ENCODE results near the gene ZMAT5.

ZMAT5 gene

DNA sequence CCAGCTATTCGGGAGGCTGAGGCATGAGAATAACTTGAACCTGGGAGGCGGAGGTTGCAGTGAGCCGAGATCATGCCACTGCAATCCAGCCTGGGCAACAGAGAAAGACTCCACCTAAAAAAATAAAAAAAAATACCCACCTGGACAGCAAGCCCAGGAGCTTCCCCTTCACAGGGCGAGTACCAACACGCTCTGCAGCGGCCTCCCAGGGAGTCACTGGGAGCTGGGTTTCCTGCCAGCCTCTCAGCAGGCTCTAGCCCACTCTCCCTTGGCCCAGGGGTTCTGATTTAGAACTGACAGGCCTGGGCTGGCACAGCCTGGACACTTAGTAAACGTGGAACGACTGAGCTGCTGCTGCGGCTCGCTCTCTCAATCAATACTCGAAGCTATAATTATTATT lies 49.0 kb downstream of the ZMAT5 start:
- no peak for TF ChIP-seq REST (IDR thresholded peaks at IDR 0.05; ENCODE audit: low read depth)
- TF ChIP-seq CREB1 (IDR thresholded peaks at IDR 0.05; ENCODE audit: low read depth): no peak
- no peak for TF ChIP-seq CEBPB (IDR thresholded peaks at IDR 0.05)
- no peak for TF ChIP-seq EGR1 (IDR thresholded peaks at IDR 0.05)

DNA sequence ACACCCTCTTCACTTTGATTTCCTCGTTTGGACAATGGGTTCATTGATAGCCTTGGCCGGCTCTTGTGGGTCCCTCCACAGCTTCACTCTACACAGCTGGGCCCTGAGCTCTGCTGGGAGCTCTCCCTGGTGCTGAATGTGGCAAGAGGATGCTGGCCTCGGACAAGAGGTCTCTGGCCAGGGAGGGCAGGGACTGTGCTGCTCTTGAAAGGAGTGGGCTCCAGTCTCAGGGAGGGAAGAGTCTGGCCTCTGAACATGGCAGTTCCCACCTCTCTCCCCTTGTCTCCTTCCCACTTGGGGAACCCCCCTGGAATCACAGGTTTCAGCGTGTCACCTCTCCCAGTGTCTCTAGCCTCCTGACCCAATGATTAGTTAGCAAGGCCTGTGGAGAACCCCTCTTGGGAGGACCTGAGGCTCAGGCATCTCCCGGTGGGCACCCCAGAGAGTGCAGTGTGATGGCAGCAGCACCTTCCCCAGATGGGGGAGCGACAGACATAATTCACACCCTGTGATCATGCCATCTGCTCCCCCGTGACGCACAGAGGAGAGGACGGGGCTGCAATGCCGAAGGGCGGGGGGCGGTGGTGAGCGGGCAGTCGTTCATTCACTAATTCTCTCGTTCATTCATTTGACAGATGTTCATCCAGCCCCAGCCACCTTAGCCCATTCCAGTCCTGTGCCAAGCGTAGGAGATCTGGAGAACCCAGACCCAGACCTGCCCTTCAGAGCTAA lies 49.8 kb downstream of the ZMAT5 start:
- TF ChIP-seq EP300 (IDR thresholded peaks at IDR 0.05; ENCODE audit: borderline replicate concordance) (no peak), CEBPB (IDR thresholded peaks at IDR 0.05) (no peak), NFIC (IDR thresholded peaks at IDR 0.05) (no peak), TCF12 (IDR thresholded peaks at IDR 0.05; ENCODE audit: low read depth) (0 out of 2 replicates have a peak, but pooled peaks have one; percentile 15), REST (IDR thresholded peaks at IDR 0.05; ENCODE audit: low read depth) (peak; percentile 97), CREB1 (IDR thresholded peaks at IDR 0.05; ENCODE audit: low read depth) (no peak), EGR1 (IDR thresholded peaks at IDR 0.05) (no peak), TEAD4 (IDR thresholded peaks at IDR 0.05) (no peak), ZBTB7A (IDR thresholded peaks at IDR 0.05; ENCODE audit: low read depth) (no peak), USF1 (IDR thresholded peaks at IDR 0.05) (no peak), FOXM1 (IDR thresholded peaks at IDR 0.05; ENCODE audit: borderline replicate concordance, low read depth) (no peak), YY1 (IDR thresholded peaks at IDR 0.05; ENCODE audit: low read depth) (no peak), TAF1 (IDR thresholded peaks at IDR 0.05; ENCODE audit: low read depth) (no peak), RAD21 (IDR thresholded peaks at IDR 0.05; ENCODE audit: low read depth) (peak; percentile 32)
- TF ChIP-seq, protein P1, sequence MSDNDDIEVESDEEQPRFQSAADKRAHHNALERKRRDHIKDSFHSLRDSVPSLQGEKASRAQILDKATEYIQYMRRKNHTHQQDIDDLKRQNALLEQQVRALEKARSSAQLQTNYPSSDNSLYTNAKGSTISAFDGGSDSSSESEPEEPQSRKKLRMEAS (IDR thresholded peaks at IDR 0.05): peak; percentile 27; the same call in 1 of the 2 replicates

DNA sequence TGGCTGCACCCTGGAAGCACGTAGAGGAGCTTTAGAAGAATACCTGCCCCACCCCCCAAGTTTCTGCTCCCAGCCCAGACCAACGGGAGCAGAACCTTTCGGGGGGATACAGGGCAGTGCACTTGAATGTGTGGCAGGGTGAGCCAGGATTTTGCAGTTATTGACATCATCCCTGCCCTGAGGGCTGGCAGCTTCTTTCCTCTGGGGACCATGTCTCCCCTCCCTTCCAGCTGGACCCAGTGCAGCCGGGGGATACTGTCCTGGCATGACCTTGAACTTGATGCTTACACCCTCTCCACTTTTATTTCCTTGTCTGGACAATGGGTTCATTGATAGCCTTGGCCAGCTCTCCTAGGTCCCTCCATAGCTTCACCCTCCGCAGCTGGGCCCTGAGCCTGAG lies 51.1 kb downstream of the ZMAT5 start:
- no peak for TF ChIP-seq EGR1 (IDR thresholded peaks at IDR 0.05)
- no peak for TF ChIP-seq FOXM1 (IDR thresholded peaks at IDR 0.05; ENCODE audit: borderline replicate concordance, low read depth)
- TF ChIP-seq NFIC (IDR thresholded peaks at IDR 0.05): no peak
- no peak for TF ChIP-seq CREB1 (IDR thresholded peaks at IDR 0.05; ENCODE audit: low read depth)
- TF ChIP-seq CEBPB (IDR thresholded peaks at IDR 0.05): no peak
- TF ChIP-seq REST (IDR thresholded peaks at IDR 0.05; ENCODE audit: low read depth): no peak
- no peak for TF ChIP-seq EP300 (IDR thresholded peaks at IDR 0.05; ENCODE audit: borderline replicate concordance)
- TF ChIP-seq USF1 (IDR thresholded peaks at IDR 0.05): no peak
- TF ChIP-seq, protein P1 (IDR thresholded peaks at IDR 0.05): no peak
- no peak for TF ChIP-seq TEAD4 (IDR thresholded peaks at IDR 0.05)
- no peak for TF ChIP-seq TAF1 (IDR thresholded peaks at IDR 0.05; ENCODE audit: low read depth)
- no peak for TF ChIP-seq ZBTB7A (IDR thresholded peaks at IDR 0.05; ENCODE audit: low read depth)
- no peak for TF ChIP-seq TCF12 (IDR thresholded peaks at IDR 0.05; ENCODE audit: low read depth)
- TF ChIP-seq YY1 (IDR thresholded peaks at IDR 0.05; ENCODE audit: low read depth): no peak
- no peak for TF ChIP-seq RAD21 (IDR thresholded peaks at IDR 0.05; ENCODE audit: low read depth)

- TF ChIP-seq RAD21 (IDR thresholded peaks at IDR 0.05; ENCODE audit: low read depth) (no peak), USF1 (IDR thresholded peaks at IDR 0.05) (no peak), TEAD4 (IDR thresholded peaks at IDR 0.05) (no peak), ZBTB7A (IDR thresholded peaks at IDR 0.05; ENCODE audit: low read depth) (no peak), EGR1 (IDR thresholded peaks at IDR 0.05) (no peak), NFIC (IDR thresholded peaks at IDR 0.05) (no peak), YY1 (IDR thresholded peaks at IDR 0.05; ENCODE audit: low read depth) (no peak), REST (IDR thresholded peaks at IDR 0.05; ENCODE audit: low read depth) (no peak), TAF1 (IDR thresholded peaks at IDR 0.05; ENCODE audit: low read depth) (no peak), EP300 (IDR thresholded peaks at IDR 0.05; ENCODE audit: borderline replicate concordance) (no peak), FOXM1 (IDR thresholded peaks at IDR 0.05; ENCODE audit: borderline replicate concordance, low read depth) (no peak), CEBPB (IDR thresholded peaks at IDR 0.05) (no peak), CREB1 (IDR thresholded peaks at IDR 0.05; ENCODE audit: low read depth) (no peak), TCF12 (IDR thresholded peaks at IDR 0.05; ENCODE audit: low read depth) (no peak)
- TF ChIP-seq, protein P1 (IDR thresholded peaks at IDR 0.05): no peak
Measured at GRCh38 chr22:29715240-29715639, 51.6 kb downstream of the ZMAT5 start.
